ENCODE results near the gene MYH4. TPM values are rescaled to one million over a fixed set of nuclear protein-coding genes. Genes with fewer than 3 reads are reported as not detected.

The MYH4 gene
- total RNA-seq, 3 donors from 2014 or later: not detected

GRCh38 chr17:10457952-10458351 is 11.4 kb downstream of the MYH4 start:
- no peak overlapping the region for H3K4me3 ChIP-seq
- no peaks in the 10 kb centered on the region for H3K27me3 ChIP-seq
- no peak for DNase-seq (ENCODE audit: low spot score in 2 of 2)
- no peaks in the 10 kb centered on the region for H3K9me3 ChIP-seq
- H3K36me3 ChIP-seq: no peaks in the 10 kb centered on the region
- H3K4me1 ChIP-seq: no peaks in the 10 kb centered on the region
- intact Hi-C loops (cut with DNase I; ENCODE audit: low total_unique reads): no loop called here
- TF ChIP-seq POLR2AphosphoS5 (IDR thresholded peaks at IDR 0.05) (no peak), POLR2A (IDR thresholded peaks at IDR 0.05) (no peak), CTCF (IDR thresholded peaks at IDR 0.05) (no peak)
- no peak overlapping the region for H3K27ac ChIP-seq

- TF ChIP-seq POLR2AphosphoS5 (IDR thresholded peaks at IDR 0.05) (no peak), POLR2A (IDR thresholded peaks at IDR 0.05) (no peak), CTCF (IDR thresholded peaks at IDR 0.05) (no peak)
- H3K27me3 ChIP-seq: no peaks in the 10 kb centered on the region
- intact Hi-C loops (cut with DNase I; ENCODE audit: low total_unique reads): no loop called here
These were observed 22.1 kb downstream of the MYH4 start for GRCh38 chr17:10447026-10447931.

GRCh38 chr17:10439816-10440215 is 29.5 kb downstream of the MYH4 start:
- TF ChIP-seq CTCF (IDR thresholded peaks at IDR 0.05) (no peak), POLR2A (IDR thresholded peaks at IDR 0.05) (no peak), POLR2AphosphoS5 (IDR thresholded peaks at IDR 0.05) (no peak)
- Histone ChIP-seq H3K4me3 (no peak overlapping the region), H3K27me3 (no peaks in the 10 kb centered on the region), H3K9me3 (no peaks in the 10 kb centered on the region), H3K36me3 (no peaks in the 10 kb centered on the region), H3K27ac (no peak overlapping the region), H3K4me1 (no peaks in the 10 kb centered on the region)
- no peak for DNase-seq (ENCODE audit: low spot score in 2 of 2)
- intact Hi-C loops (cut with DNase I; ENCODE audit: low total_unique reads): no loop called here

More at GRCh38 chr17:10447026-10447931, 22.1 kb downstream of the MYH4 start:
- DNase-seq (ENCODE audit: low spot score in 2 of 2): no peak
- no peaks in the 10 kb centered on the region for H3K36me3 ChIP-seq
- no peaks in the 10 kb centered on the region for H3K9me3 ChIP-seq
- H3K4me3 ChIP-seq: no peak overlapping the region
- H3K27ac ChIP-seq: no peak overlapping the region
- no peaks in the 10 kb centered on the region for H3K4me1 ChIP-seq

GRCh38 chr17:10435096-10435495 is 34.3 kb downstream of the MYH4 start:
- H3K36me3 ChIP-seq: no peaks in the 10 kb centered on the region
- H3K4me3 ChIP-seq: no peak overlapping the region
- TF ChIP-seq POLR2A (IDR thresholded peaks at IDR 0.05) (no peak), POLR2AphosphoS5 (IDR thresholded peaks at IDR 0.05) (no peak), CTCF (IDR thresholded peaks at IDR 0.05) (no peak)
- H3K27me3 ChIP-seq: no peaks in the 10 kb centered on the region
- H3K9me3 ChIP-seq: peaks cover 0 to 9% of the 10 kb centered on the region in 2 donors
- intact Hi-C loops (cut with DNase I; ENCODE audit: low total_unique reads): no loop called here
- H3K4me1 ChIP-seq: no peaks in the 10 kb centered on the region
- DNase-seq (ENCODE audit: low spot score in 2 of 2): no peak
- H3K27ac ChIP-seq: no peak overlapping the region

GRCh38 chr17:10429421-10430045 is 39.8 kb downstream of the MYH4 start:
- no peak for DNase-seq (ENCODE audit: low spot score in 2 of 2)
- Histone ChIP-seq H3K4me3 (no peak overlapping the region), H3K9me3 (peaks cover 0 to 9% of the 10 kb centered on the region in 2 donors), H3K27ac (no peak overlapping the region), H3K36me3 (no peaks in the 10 kb centered on the region), H3K27me3 (no peaks in the 10 kb centered on the region), H3K4me1 (no peaks in the 10 kb centered on the region)
- intact Hi-C loops (cut with DNase I; ENCODE audit: low total_unique reads): no loop called here
- TF ChIP-seq CTCF (IDR thresholded peaks at IDR 0.05) (no peak), POLR2A (IDR thresholded peaks at IDR 0.05) (no peak), POLR2AphosphoS5 (IDR thresholded peaks at IDR 0.05) (no peak)
